Activated naive CD4-positive, alpha-beta T cell treated with anti-CD3 and anti-CD28 coated beads for 36 hours (primary cell): ENCODE data around the gene ARL15. TPM values are rescaled to one million over a fixed set of nuclear protein-coding genes. Genes with fewer than 3 reads are reported as not detected.
"Not testable (repeated sequence)": the region's sequence is repeated elsewhere in the genome, so short reads cannot be mapped to it uniquely, and the experiment has no call there.

Experiments used
- CTCF ChIA-PET: fragments of 350-600 bp; sonication (Branson Sonifier 250); formaldehyde crosslinking; loops from one replicate; lab custom pipeline; 2021; ENCODE audit warnings: antibody characterized with exemption; lab: Charles Lee
- DNase-seq: peaks from one replicate; pipeline ENCODE4 v3.0.0-alpha.2; 2020
- H3K27ac Mint-ChIP-seq: one replicate; pipeline ENCODE4 v1.8.0; 2021; ENCODE audit warnings: mild to moderate bottlenecking, mixed read lengths
- H3K27me3 Mint-ChIP-seq: one replicate; pipeline ENCODE4 v1.8.0; 2021; ENCODE audit warnings: low read depth, mixed read lengths
- H3K36me3 Mint-ChIP-seq: one replicate; pipeline ENCODE4 v1.8.0; 2021; ENCODE audit warnings: low read depth, mixed read lengths
- H3K4me1 Mint-ChIP-seq: one replicate; pipeline ENCODE4 v1.8.0; 2021; ENCODE audit warnings: low read depth, mixed read lengths
- H3K4me3 Mint-ChIP-seq: one replicate; pipeline ENCODE4 v1.8.0; 2021; ENCODE audit warnings: mild to moderate bottlenecking, moderate library complexity, mixed read lengths
- H3K9me3 Mint-ChIP-seq: one replicate; pipeline ENCODE4 v1.8.0; 2021; ENCODE audit warnings: mixed read lengths
- intact Hi-C: fragments of 100-400 bp; cut with micrococcal nuclease; formaldehyde crosslinking; loops from one replicate; pipeline ENCODE4 v1.15.1; 2023
- total RNA-seq, 2 experiments: library from RNA; stranded (reverse); gene quantifications; one replicate each; pipeline ENCODE4 v1.2.3, GENCODE V29; 2021

ARL15 gene
- total RNA-seq, 2 experiments from 2014 or later: 6.7 to 7.0 TPM

- Mint-ChIP-seq H3K4me3 (no peak overlapping the region), H3K9me3 (peaks cover 4% of the 10 kb centered on the region), H3K27me3 (no peaks in the 10 kb centered on the region), H3K27ac (no peak overlapping the region), H3K4me1 (no peaks in the 10 kb centered on the region), H3K36me3 (peaks cover 15% of the 10 kb centered on the region)
- intact Hi-C loops: no loop called here
- CTCF ChIA-PET: no interaction called here
- no peak for DNase-seq
Measured at GRCh38 chr5:54086191-54086590, 224.2 kb downstream of the ARL15 start.

- Mint-ChIP-seq H3K4me1 (no peaks in the 10 kb centered on the region), H3K9me3 (peaks cover 5% of the 10 kb centered on the region), H3K27me3 (no peaks in the 10 kb centered on the region), H3K36me3 (peaks cover 15% of the 10 kb centered on the region), H3K27ac (no peak overlapping the region), H3K4me3 (no peak overlapping the region)
- CTCF ChIA-PET: no interaction called here
- no peak for DNase-seq
- intact Hi-C loops: no loop called here
Measured at GRCh38 chr5:54084696-54085095, 225.7 kb downstream of the ARL15 start.

DNA sequence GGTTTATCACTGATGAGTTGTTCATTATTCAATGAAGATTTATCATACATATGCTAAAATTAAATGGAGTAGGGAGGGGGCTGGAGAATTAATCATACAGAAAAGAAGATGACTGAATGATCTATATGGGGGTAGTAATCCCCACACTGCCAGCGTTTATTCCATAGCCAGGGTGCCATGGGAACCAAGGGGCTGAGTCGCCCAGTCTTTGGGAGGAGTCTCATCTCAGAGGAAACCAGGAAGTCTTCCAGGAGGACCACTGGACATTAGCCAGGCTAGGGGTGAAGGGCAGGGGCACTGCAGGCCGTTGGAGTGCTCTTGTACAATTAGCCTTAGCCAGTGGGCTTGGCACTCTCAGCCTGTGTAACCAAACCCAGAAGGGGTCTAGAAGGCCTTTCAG is 226.5 kb downstream of the ARL15 start:
- Mint-ChIP-seq H3K9me3 (peaks cover 5% of the 10 kb centered on the region), H3K4me3 (no peak overlapping the region), H3K36me3 (peaks cover 15% of the 10 kb centered on the region), H3K4me1 (no peaks in the 10 kb centered on the region), H3K27me3 (no peaks in the 10 kb centered on the region), H3K27ac (no peak overlapping the region)
- no peak for DNase-seq
- intact Hi-C loops: no loop called here
- CTCF ChIA-PET: no interaction called here

- Mint-ChIP-seq H3K4me3 (no peak overlapping the region), H3K27ac (no peak overlapping the region), H3K36me3 (peaks cover 15% of the 10 kb centered on the region), H3K4me1 (no peaks in the 10 kb centered on the region), H3K9me3 (peaks cover 5% of the 10 kb centered on the region), H3K27me3 (no peaks in the 10 kb centered on the region)
- intact Hi-C loops: no loop called here
- CTCF ChIA-PET: no interaction called here
- no peak for DNase-seq
Measured at GRCh38 chr5:54083245-54083644, 227.1 kb downstream of the ARL15 start.

- DNase-seq: no peak
- H3K9me3 Mint-ChIP-seq: peaks cover 5% of the 10 kb centered on the region
- no peak overlapping the region for H3K27ac Mint-ChIP-seq
- no peaks in the 10 kb centered on the region for H3K27me3 Mint-ChIP-seq
- CTCF ChIA-PET: no interaction called here
- H3K4me3 Mint-ChIP-seq: no peak overlapping the region
- H3K36me3 Mint-ChIP-seq: peaks cover 13% of the 10 kb centered on the region
- no peaks in the 10 kb centered on the region for H3K4me1 Mint-ChIP-seq
- intact Hi-C loops: no loop called here
Measured at GRCh38 chr5:54081415-54081814, 229.0 kb downstream of the ARL15 start.

GRCh38 chr5:54080831-54081230 is 229.5 kb downstream of the ARL15 start:
- peaks cover 13% of the 10 kb centered on the region for H3K36me3 Mint-ChIP-seq
- no peak overlapping the region for H3K4me3 Mint-ChIP-seq
- no peaks in the 10 kb centered on the region for H3K27me3 Mint-ChIP-seq
- no peak overlapping the region for H3K27ac Mint-ChIP-seq
- intact Hi-C loops: no loop called here
- DNase-seq: no peak
- CTCF ChIA-PET: no interaction called here
- no peaks in the 10 kb centered on the region for H3K4me1 Mint-ChIP-seq
- peaks cover 5% of the 10 kb centered on the region for H3K9me3 Mint-ChIP-seq

GRCh38 chr5:54073735-54074134 is 236.6 kb downstream of the ARL15 start:
- intact Hi-C loops: no loop called here
- Mint-ChIP-seq H3K4me3 (no peak overlapping the region), H3K9me3 (no peaks in the 10 kb centered on the region), H3K36me3 (peaks cover 5% of the 10 kb centered on the region), H3K27me3 (no peaks in the 10 kb centered on the region), H3K4me1 (no peaks in the 10 kb centered on the region), H3K27ac (no peak overlapping the region)
- DNase-seq: no peak
- CTCF ChIA-PET: no interaction called here

DNA sequence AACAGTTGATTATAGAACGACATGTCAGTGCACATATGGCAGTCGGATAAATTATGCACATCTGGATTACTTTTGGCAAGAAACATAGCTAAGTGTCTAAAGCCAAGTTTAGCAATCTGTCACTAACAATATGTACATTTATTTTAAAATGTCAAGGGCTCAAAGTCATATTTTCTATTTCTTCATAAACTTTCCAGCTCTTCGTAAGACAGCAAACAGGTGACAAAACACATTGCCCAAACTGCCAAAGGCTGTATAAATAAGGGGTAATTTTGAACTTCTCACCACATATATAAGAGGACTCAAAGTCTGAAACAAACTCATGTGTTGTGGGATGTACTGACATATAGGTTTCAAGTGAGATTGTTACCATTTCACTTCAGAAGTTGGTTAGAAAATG is 237.2 kb downstream of the ARL15 start:
- CTCF ChIA-PET: no interaction called here
- H3K4me1 Mint-ChIP-seq: no peaks in the 10 kb centered on the region
- H3K9me3 Mint-ChIP-seq: no peaks in the 10 kb centered on the region
- no peaks in the 10 kb centered on the region for H3K27me3 Mint-ChIP-seq
- intact Hi-C loops: no loop called here
- DNase-seq: no peak
- peaks cover 5% of the 10 kb centered on the region for H3K36me3 Mint-ChIP-seq
- no peak overlapping the region for H3K4me3 Mint-ChIP-seq
- H3K27ac Mint-ChIP-seq: no peak overlapping the region

GRCh38 chr5:54066433-54066832 is 243.9 kb downstream of the ARL15 start:
- no peak overlapping the region for H3K4me3 Mint-ChIP-seq

DNA sequence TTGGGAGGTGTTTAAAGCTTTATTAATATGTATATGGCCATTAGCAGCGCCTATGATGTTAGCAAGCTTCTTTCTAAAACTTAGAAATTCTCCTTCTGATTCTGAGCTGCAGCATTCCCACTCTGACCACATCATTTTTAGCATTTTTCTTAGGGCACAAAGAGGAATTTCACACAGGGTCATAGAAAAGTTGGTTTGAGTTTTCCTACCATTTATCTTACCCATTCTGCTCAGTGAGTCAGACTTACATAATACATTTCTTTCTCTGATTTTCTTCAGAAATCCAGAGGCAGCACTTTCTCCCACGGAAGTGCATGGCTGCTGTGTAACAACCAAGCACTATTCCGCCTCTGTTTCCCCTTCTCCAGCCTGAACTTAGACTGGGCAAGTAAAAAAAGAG is 246.6 kb downstream of the ARL15 start:
- H3K4me1 Mint-ChIP-seq: no peaks in the 10 kb centered on the region
- H3K9me3 Mint-ChIP-seq: no peaks in the 10 kb centered on the region
- no peak overlapping the region for H3K4me3 Mint-ChIP-seq
- CTCF ChIA-PET: interaction anchor here (0.7 kb wide), 1 partner anchor 1590 kb away, joined by 3 read pairs; no protein-coding TSS in a partner anchor
- no peak for DNase-seq
- intact Hi-C loops: no loop called here
- peaks cover 14% of the 10 kb centered on the region for H3K36me3 Mint-ChIP-seq
- H3K27ac Mint-ChIP-seq: no peak overlapping the region
- no peaks in the 10 kb centered on the region for H3K27me3 Mint-ChIP-seq

More at GRCh38 chr5:54066433-54066832, 243.9 kb downstream of the ARL15 start:
- H3K9me3 Mint-ChIP-seq: no peaks in the 10 kb centered on the region
- no peak overlapping the region for H3K27ac Mint-ChIP-seq
- H3K4me1 Mint-ChIP-seq: no peaks in the 10 kb centered on the region
- H3K27me3 Mint-ChIP-seq: no peaks in the 10 kb centered on the region
- CTCF ChIA-PET: no interaction called here
- peaks cover 8% of the 10 kb centered on the region for H3K36me3 Mint-ChIP-seq
- intact Hi-C loops: no loop called here
- no peak for DNase-seq

DNA sequence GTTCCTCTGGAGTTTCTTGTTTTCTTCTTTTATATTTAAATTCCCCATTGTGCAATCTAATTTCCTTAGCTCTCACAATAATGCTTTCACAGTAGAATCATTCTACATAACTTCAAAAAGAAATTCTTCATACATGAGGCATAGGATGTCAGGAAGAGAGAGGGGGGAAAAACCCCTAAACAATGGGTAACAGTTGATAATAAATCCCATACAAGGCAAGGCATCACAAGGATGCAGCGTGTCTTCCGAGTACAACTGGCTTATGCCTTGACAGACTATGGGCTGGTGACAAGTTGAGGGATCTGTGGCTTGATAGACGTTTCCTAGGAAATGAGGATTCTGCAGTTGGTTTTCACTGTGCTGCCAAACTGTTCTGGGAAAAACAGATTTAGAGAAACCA is 247.4 kb downstream of the ARL15 start:
- peaks cover 14% of the 10 kb centered on the region for H3K36me3 Mint-ChIP-seq
- H3K4me3 Mint-ChIP-seq: no peak overlapping the region
- CTCF ChIA-PET: no interaction called here
- no peak overlapping the region for H3K27ac Mint-ChIP-seq
- H3K27me3 Mint-ChIP-seq: no peaks in the 10 kb centered on the region
- intact Hi-C loops: no loop called here
- no peaks in the 10 kb centered on the region for H3K9me3 Mint-ChIP-seq
- H3K4me1 Mint-ChIP-seq: no peaks in the 10 kb centered on the region
- no peak for DNase-seq

GRCh38 chr5:54060919-54061318 is 249.5 kb downstream of the ARL15 start:
- H3K27me3 Mint-ChIP-seq, DNase-seq, H3K4me1 Mint-ChIP-seq, H3K9me3 Mint-ChIP-seq, H3K27ac Mint-ChIP-seq, H3K4me3 Mint-ChIP-seq, intact Hi-C loops: not testable (repeated sequence)
- CTCF ChIA-PET: interaction anchor here (0.6 kb wide), 1 partner anchor 460 kb away, joined by 3 read pairs; no protein-coding TSS in a partner anchor
- H3K36me3 Mint-ChIP-seq: peaks cover 14% of the 10 kb centered on the region

DNA sequence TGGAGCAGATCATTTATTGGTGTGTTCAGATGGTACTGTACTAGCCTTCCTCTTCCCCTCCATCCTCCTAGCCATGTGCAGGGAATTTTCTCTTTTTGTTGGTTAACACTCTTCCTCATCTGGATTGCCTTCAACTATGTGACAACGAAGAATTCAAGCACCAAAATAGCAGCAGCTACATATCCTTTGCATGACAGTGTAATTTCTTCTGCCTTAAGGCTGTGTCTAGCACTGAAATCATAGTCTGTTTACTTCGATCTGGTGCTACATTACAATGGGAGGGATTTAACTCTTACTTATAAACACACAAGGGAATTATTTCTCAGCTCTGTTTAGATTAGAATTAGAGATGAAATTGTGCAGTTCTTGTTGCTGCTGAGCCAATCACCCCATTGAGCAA is 260.4 kb downstream of the ARL15 start:
- DNase-seq: no peak
- no peak overlapping the region for H3K27ac Mint-ChIP-seq
- H3K36me3 Mint-ChIP-seq: peaks cover 3% of the 10 kb centered on the region
- no peaks in the 10 kb centered on the region for H3K27me3 Mint-ChIP-seq
- intact Hi-C loops: no loop called here
- no peaks in the 10 kb centered on the region for H3K4me1 Mint-ChIP-seq
- no peak overlapping the region for H3K4me3 Mint-ChIP-seq
- CTCF ChIA-PET: no interaction called here
- H3K9me3 Mint-ChIP-seq: no peaks in the 10 kb centered on the region

GRCh38 chr5:54049144-54049543 is 261.2 kb downstream of the ARL15 start:
- no peaks in the 10 kb centered on the region for H3K36me3 Mint-ChIP-seq
- no peak overlapping the region for H3K4me3 Mint-ChIP-seq
- DNase-seq: no peak
- H3K27me3 Mint-ChIP-seq: no peaks in the 10 kb centered on the region
- no peaks in the 10 kb centered on the region for H3K4me1 Mint-ChIP-seq
- CTCF ChIA-PET: no interaction called here
- H3K27ac Mint-ChIP-seq: no peak overlapping the region
- no peaks in the 10 kb centered on the region for H3K9me3 Mint-ChIP-seq
- intact Hi-C loops: no loop called here
